Endodermal cell (in vitro differentiated cells): ENCODE measurements around the gene IL16. TPM values are rescaled to one million over a fixed set of nuclear protein-coding genes. Genes with fewer than 3 reads are reported as not detected.

Experiments
- DNase-seq: peaks from one replicate; pipeline ENCODE4 v3.0.0-alpha.2; 2017
- H3K27ac ChIP-seq: 2 replicates; pipeline ENCODE4 v1.5.1; 2013; ENCODE audit warnings: mild to moderate bottlenecking, low read depth, low read length, moderate library complexity
- H3K27me3 ChIP-seq: 2 replicates; pipeline ENCODE4 v1.6.1; 2013; ENCODE audit warnings: mild to moderate bottlenecking, low read length, moderate library complexity; ENCODE audit not compliant: insufficient read depth, control insufficient read depth, poor library complexity, severe bottlenecking
- H3K36me3 ChIP-seq: 2 replicates; pipeline ENCODE4 v1.7.0; 2013; ENCODE audit warnings: mild to moderate bottlenecking, low read length, moderate library complexity; ENCODE audit not compliant: control insufficient read depth, insufficient read depth
- H3K4me1 ChIP-seq: one replicate; pipeline ENCODE4 v1.7.0; 2013; ENCODE audit warnings: low read length; ENCODE audit not compliant: control insufficient read depth, insufficient read depth
- H3K4me3 ChIP-seq: 2 replicates; pipeline ENCODE4 v1.5.1; 2013; ENCODE audit warnings: mild to moderate bottlenecking, low read length, moderate library complexity
- H3K9ac ChIP-seq: 2 replicates; pipeline ENCODE4 v1.6.1; 2013; ENCODE audit warnings: mild to moderate bottlenecking, low read length, moderate library complexity; ENCODE audit not compliant: poor library complexity, severe bottlenecking; ENCODE audit errors: extremely low read depth
- H3K9me3 ChIP-seq: 2 replicates; pipeline ENCODE4 v1.6.1; 2013; ENCODE audit warnings: mild to moderate bottlenecking, low read length, moderate library complexity; ENCODE audit not compliant: control insufficient read depth
- H3K27ac Mint-ChIP-seq: 2 replicates; pipeline ENCODE4 v1.8.0; 2020; ENCODE audit warnings: mixed read lengths
- H3K27me3 Mint-ChIP-seq: 2 replicates; pipeline ENCODE4 v1.8.0; 2021; ENCODE audit warnings: mild to moderate bottlenecking, mixed read lengths; ENCODE audit not compliant: insufficient read depth
- H3K36me3 Mint-ChIP-seq: 2 replicates; pipeline ENCODE4 v1.8.0; 2020; ENCODE audit warnings: low read depth, mixed read lengths
- H3K4me1 Mint-ChIP-seq: 2 replicates; pipeline ENCODE4 v1.8.0; 2020; ENCODE audit warnings: mixed read lengths
- H3K4me3 Mint-ChIP-seq: 2 replicates; pipeline ENCODE4 v1.8.0; 2020; ENCODE audit warnings: mild to moderate bottlenecking, moderate library complexity, mixed read lengths
- H3K9me3 Mint-ChIP-seq: 2 replicates; pipeline ENCODE4 v1.8.0; 2020; ENCODE audit warnings: mild to moderate bottlenecking, mixed read lengths
- WGBS, 2 experiments: methylation state at CpG; one replicate each; pipeline versions ENCODE4 v1.1.5 to v1.1.7; 2013; ENCODE audit warnings: missing lambda C conversion rate in 2 of 2, mixed read lengths in 1 of 2; ENCODE audit not compliant: insufficient coverage in 1 of 2, insufficient read length in 1 of 2; 5-methylcytosine and 5-hydroxymethylcytosine counted together
- total RNA-seq, 2 donors: library from RNA; stranded (reverse); fragmentation: NEBNext Ultra II Directional in 1 of 2; extraction: Animal tissue kit (Norgen Biotek cat#: 25700) in 1 of 2; gene quantifications; 2 replicates in 1 of 2; 3 replicates in 1 of 2; pipeline ENCODE4 v1.2.1, GENCODE V29; 2021
- TF ChIP-seq, protein P1 (sequence below): fragments of 200-600 bp; sonication (generic); conservative IDR thresholded peaks from 2 replicates; pipeline ENCODE4 v1.5.0; 2021; ENCODE audit warnings: antibody characterized with exemption, mild to moderate bottlenecking

Gene IL16
- total RNA-seq, 2 donors from 2014 or later = 0.13 to 0.24 TPM

DNA sequence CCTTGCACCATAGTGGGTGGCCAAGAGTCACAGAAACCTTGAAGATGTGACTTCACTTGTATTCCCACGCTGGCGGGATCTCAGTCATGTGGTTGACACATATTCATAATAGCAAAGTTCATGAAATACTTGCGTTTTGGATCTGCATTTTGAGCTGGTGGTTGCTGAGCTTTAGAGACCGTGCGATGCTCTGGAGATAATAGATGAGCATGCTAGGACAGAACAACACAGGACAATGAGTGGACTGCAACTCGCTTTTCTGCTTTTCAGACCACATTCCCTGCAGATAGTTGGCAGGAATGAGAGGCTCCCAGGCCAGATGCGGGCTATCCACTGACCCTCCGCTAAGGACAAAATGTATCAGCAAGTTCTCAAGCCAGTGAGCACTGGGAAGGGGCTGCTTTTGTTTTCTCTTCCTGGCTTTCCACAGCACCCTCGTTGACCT is 141.1 kb downstream of the IL16 start:
- no peaks in the 10 kb centered on the region for H3K36me3 ChIP-seq
- Mint-ChIP-seq H3K27me3 (no peaks in the 10 kb centered on the region), H3K27ac (no peak overlapping the region), H3K36me3 (no peaks in the 10 kb centered on the region), H3K4me1 (peaks cover 10% of the 10 kb centered on the region), H3K4me3 (no peak overlapping the region), H3K9me3 (no peaks in the 10 kb centered on the region)
- no peaks in the 10 kb centered on the region for H3K9me3 ChIP-seq
- H3K27ac ChIP-seq = no peak overlapping the region
- no peak overlapping the region for H3K9ac ChIP-seq
- no peaks in the 10 kb centered on the region for H3K27me3 ChIP-seq
- H3K4me1 ChIP-seq = no peaks in the 10 kb centered on the region
- DNase-seq = no peak
- H3K4me3 ChIP-seq = no peak overlapping the region
- WGBS, 2 experiments = 92 to 94% methylated on average over 8 to 9 of the region's 9 CpGs
- TF ChIP-seq, protein P1, sequence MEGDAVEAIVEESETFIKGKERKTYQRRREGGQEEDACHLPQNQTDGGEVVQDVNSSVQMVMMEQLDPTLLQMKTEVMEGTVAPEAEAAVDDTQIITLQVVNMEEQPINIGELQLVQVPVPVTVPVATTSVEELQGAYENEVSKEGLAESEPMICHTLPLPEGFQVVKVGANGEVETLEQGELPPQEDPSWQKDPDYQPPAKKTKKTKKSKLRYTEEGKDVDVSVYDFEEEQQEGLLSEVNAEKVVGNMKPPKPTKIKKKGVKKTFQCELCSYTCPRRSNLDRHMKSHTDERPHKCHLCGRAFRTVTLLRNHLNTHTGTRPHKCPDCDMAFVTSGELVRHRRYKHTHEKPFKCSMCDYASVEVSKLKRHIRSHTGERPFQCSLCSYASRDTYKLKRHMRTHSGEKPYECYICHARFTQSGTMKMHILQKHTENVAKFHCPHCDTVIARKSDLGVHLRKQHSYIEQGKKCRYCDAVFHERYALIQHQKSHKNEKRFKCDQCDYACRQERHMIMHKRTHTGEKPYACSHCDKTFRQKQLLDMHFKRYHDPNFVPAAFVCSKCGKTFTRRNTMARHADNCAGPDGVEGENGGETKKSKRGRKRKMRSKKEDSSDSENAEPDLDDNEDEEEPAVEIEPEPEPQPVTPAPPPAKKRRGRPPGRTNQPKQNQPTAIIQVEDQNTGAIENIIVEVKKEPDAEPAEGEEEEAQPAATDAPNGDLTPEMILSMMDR = no peak

DNA sequence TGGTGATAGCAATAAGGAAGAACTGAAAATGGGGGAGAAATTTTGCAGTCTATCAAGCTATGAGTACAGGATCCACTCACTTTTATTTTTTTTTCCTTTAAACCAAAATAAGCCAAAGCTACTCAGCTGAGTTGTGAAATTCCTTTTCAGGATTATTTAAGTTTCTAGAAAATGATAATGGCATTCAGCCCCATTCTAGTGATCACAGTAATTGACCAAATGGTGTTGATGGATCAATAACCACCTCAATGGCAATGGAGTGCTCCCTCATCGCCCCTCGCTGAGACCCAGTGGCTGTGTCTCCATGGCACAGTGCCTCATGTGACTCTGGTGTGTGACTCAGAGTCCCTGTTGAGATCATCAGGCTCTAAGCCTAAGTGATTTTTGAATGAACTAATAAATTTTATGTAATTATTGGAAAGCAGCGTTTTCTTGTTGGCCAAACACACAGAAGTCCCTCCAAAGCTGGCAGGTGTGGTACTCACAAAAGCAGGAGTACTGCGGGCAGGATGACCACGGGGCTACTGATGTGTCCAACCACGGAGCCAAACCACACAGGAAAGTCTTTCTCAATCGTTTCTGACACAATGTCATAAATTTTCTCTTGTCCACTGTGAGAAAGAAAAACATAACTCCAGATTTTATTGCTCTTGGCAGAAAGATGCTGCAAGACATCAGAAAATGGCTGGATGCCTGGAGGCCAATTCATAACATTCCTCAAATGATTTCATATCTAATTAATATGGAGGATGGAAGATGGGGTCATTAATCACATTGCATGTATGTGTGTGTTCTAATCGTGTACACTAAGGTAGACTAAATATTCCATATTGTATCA is 141.7 kb downstream of the IL16 start:
- DNase-seq = no peak
- Histone ChIP-seq H3K27me3 (no peaks in the 10 kb centered on the region), H3K36me3 (no peaks in the 10 kb centered on the region), H3K27ac (no peak overlapping the region), H3K9ac (no peak overlapping the region), H3K4me3 (no peak overlapping the region), H3K4me1 (no peaks in the 10 kb centered on the region), H3K9me3 (no peaks in the 10 kb centered on the region)
- TF ChIP-seq, protein P1 = no peak
- H3K4me1 Mint-ChIP-seq = peaks cover 10% of the 10 kb centered on the region
- H3K27ac Mint-ChIP-seq = no peak overlapping the region
- no peaks in the 10 kb centered on the region for H3K27me3 Mint-ChIP-seq
- no peaks in the 10 kb centered on the region for H3K9me3 Mint-ChIP-seq
- WGBS, 2 experiments = 89 to 95% methylated on average over 7 to 8 of the region's 8 CpGs
- no peaks in the 10 kb centered on the region for H3K36me3 Mint-ChIP-seq
- H3K4me3 Mint-ChIP-seq = no peak overlapping the region

DNA sequence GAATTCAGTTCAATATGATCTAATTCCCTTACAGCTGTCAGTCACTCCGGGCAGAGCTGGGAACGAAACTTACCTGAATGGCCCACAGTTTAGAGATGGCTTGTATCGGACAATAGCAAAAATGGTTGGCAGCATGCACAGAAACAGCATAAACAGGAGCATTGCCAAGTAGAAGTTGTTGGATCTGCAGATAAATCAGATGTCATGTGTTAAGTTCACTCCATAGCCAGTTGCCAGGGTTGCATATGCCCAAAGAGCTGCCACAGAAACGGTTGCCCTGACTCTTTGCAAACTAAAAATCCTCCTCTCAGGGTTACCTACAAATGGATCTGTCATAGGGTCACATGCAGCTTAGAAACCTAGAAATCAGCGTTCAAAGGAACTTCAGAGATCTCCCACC is 142.6 kb downstream of the IL16 start:
- H3K9me3 Mint-ChIP-seq = no peaks in the 10 kb centered on the region
- no peak overlapping the region for H3K27ac Mint-ChIP-seq

More for the DNA sequence above, 142.6 kb downstream of the IL16 start:
- TF ChIP-seq, protein P1 = no peak
- no peaks in the 10 kb centered on the region for H3K36me3 Mint-ChIP-seq
- no peaks in the 10 kb centered on the region for H3K36me3 ChIP-seq
- H3K4me3 Mint-ChIP-seq = no peak overlapping the region
- H3K4me1 Mint-ChIP-seq = peaks cover 10% of the 10 kb centered on the region
- no peak overlapping the region for H3K4me3 ChIP-seq
- WGBS, 2 experiments = 90 to 93% methylated on average over 5 of the region's 5 CpGs
- H3K4me1 ChIP-seq = no peaks in the 10 kb centered on the region
- DNase-seq = no peak
- H3K27me3 Mint-ChIP-seq = no peaks in the 10 kb centered on the region
- H3K9me3 ChIP-seq = no peaks in the 10 kb centered on the region
- H3K27me3 ChIP-seq = no peaks in the 10 kb centered on the region
- no peak overlapping the region for H3K9ac ChIP-seq
- no peak overlapping the region for H3K27ac ChIP-seq
